HepG2 (cell line): ENCODE measurements around the gene MAP3K20. TPM values are rescaled to one million over a fixed set of nuclear protein-coding genes. Genes with fewer than 3 reads are reported as not detected.
A peak's percentile ranks its signal among the peaks of the same experiment; 100 is the strongest.

ENCODE experiments used
- BCL6 ChIP-seq: IDR thresholded peaks from 2 replicates; pipeline ENCODE4 v1.6.1; 2016; ENCODE audit warnings: missing genetic modification reagents, missing compliant biosample characterization
- BRCA1 ChIP-seq: sonication (generic); formaldehyde crosslinking; IDR thresholded peaks from 2 replicates; pipeline ENCODE4 v1.4.0; 2020; ENCODE audit warnings: missing genetic modification reagents
- CEBPG ChIP-seq: IDR thresholded peaks from 2 replicates; pipeline ENCODE4 v1.6.1; 2016
- DRAP1 ChIP-seq: IDR thresholded peaks from 2 replicates; pipeline ENCODE4 v1.6.1; 2016; ENCODE audit warnings: missing genetic modification reagents, missing compliant biosample characterization
- ERF ChIP-seq: IDR thresholded peaks from 2 replicates; pipeline ENCODE4 v1.6.1; 2018; ENCODE audit warnings: missing biosample characterization, missing genetic modification reagents
- FOXA3 ChIP-seq: IDR thresholded peaks from 2 replicates; pipeline ENCODE4 v1.6.1; 2016; ENCODE audit warnings: missing genetic modification reagents, missing compliant biosample characterization
- FOXC1 ChIP-seq: sonication (generic); formaldehyde crosslinking; IDR thresholded peaks from 2 replicates; pipeline ENCODE4 v1.8.0; 2022; ENCODE audit warnings: mild to moderate bottlenecking, missing genetic modification reagents, borderline replicate concordance
- HOXA3 ChIP-seq: sonication (generic); formaldehyde crosslinking; IDR thresholded peaks from 2 replicates; pipeline ENCODE4 v1.5.0; 2020; ENCODE audit warnings: missing genetic modification reagents
- ISL2 ChIP-seq: sonication (generic); formaldehyde crosslinking; IDR thresholded peaks from 2 replicates; pipeline ENCODE4 v1.5.0; 2020; ENCODE audit warnings: missing genetic modification reagents
- KLF12 ChIP-seq: sonication (generic); formaldehyde crosslinking; IDR thresholded peaks from 2 replicates; pipeline ENCODE4 v1.4.0; 2020; ENCODE audit warnings: missing genetic modification reagents, borderline replicate concordance
- MAFK ChIP-seq, 2 experiments: IDR thresholded peaks in 1 of 2; conservative IDR thresholded peaks in 1 of 2; 2 replicates each; pipeline ENCODE4 v1.6.1; 2011; ENCODE audit warnings: improper control_type of control experiment in 2 of 2, low read length in 2 of 2
- MTA1 ChIP-seq: sonication (generic); formaldehyde crosslinking; IDR thresholded peaks from 2 replicates; pipeline ENCODE4 v1.4.0; 2020; ENCODE audit warnings: missing genetic modification reagents, mild to moderate bottlenecking, borderline replicate concordance
- NFIC ChIP-seq: IDR thresholded peaks from 2 replicates; pipeline ENCODE4 v1.6.1; 2012; ENCODE audit warnings: mild to moderate bottlenecking, low read length, inconsistent platforms
- PLRG1 ChIP-seq: fragments of 450-650 bp; conservative IDR thresholded peaks from 2 replicates; pipeline ENCODE4 v1.6.1; 2016
- SALL1 ChIP-seq: sonication (generic); formaldehyde crosslinking; IDR thresholded peaks from 2 replicates; pipeline ENCODE4 v1.8.0; 2022; ENCODE audit warnings: mild to moderate bottlenecking, missing genetic modification reagents
- SAP130 ChIP-seq: IDR thresholded peaks from 2 replicates; pipeline ENCODE4 v1.6.1; 2016; ENCODE audit warnings: low read depth
- SIN3A ChIP-seq: IDR thresholded peaks from 2 replicates; pipeline ENCODE4 v1.6.1; 2011; ENCODE audit warnings: low read depth, mild to moderate bottlenecking, control low read depth, low read length, borderline replicate concordance
- SP140L ChIP-seq: sonication (generic); formaldehyde crosslinking; IDR thresholded peaks from 2 replicates; pipeline ENCODE4 v1.4.0; 2020; ENCODE audit warnings: missing genetic modification reagents, borderline replicate concordance
- SRSF1 ChIP-seq: fragments of 200-400 bp; formaldehyde crosslinking; optimal IDR thresholded peaks from 2 replicates; pipeline ENCODE3; 2017; ENCODE audit warnings: mild to moderate bottlenecking, low read depth, low read length, moderate library complexity
- TFDP1 ChIP-seq: IDR thresholded peaks from 2 replicates; pipeline ENCODE4 v1.6.1; 2016; ENCODE audit warnings: missing compliant biosample characterization, missing genetic modification reagents, borderline replicate concordance
- XRCC5 ChIP-seq: fragments of 200-400 bp; formaldehyde crosslinking; optimal IDR thresholded peaks from 2 replicates; pipeline ENCODE3; 2017; ENCODE audit warnings: mild to moderate bottlenecking, low read length
- ZBTB7A ChIP-seq: sonication (generic); formaldehyde crosslinking; IDR thresholded peaks from 2 replicates; pipeline ENCODE4 v1.8.0; 2022; ENCODE audit warnings: mild to moderate bottlenecking, missing genetic modification reagents
- ZFP62 ChIP-seq: sonication (generic); formaldehyde crosslinking; IDR thresholded peaks from 2 replicates; pipeline ENCODE4 v1.4.0; 2020; ENCODE audit warnings: missing genetic modification reagents
- ZNF101 ChIP-seq: sonication (generic); formaldehyde crosslinking; IDR thresholded peaks from 2 replicates; pipeline ENCODE4 v1.4.0; 2020; ENCODE audit warnings: mild to moderate bottlenecking, low read depth, missing genetic modification reagents, borderline replicate concordance
- ZNF12 ChIP-seq: sonication (generic); formaldehyde crosslinking; IDR thresholded peaks from 2 replicates; pipeline ENCODE4 v1.5.0; 2020; ENCODE audit warnings: missing genetic modification reagents
- ZNF296 ChIP-seq: sonication (generic); formaldehyde crosslinking; conservative IDR thresholded peaks from 2 replicates; pipeline ENCODE4 v1.5.0; 2020; ENCODE audit warnings: mild to moderate bottlenecking, missing genetic modification reagents
- ZNF569 ChIP-seq: sonication (generic); formaldehyde crosslinking; IDR thresholded peaks from 2 replicates; pipeline ENCODE4 v1.5.0; 2020; ENCODE audit warnings: mild to moderate bottlenecking, missing genetic modification reagents, moderate library complexity, borderline replicate concordance
- ZNF619 ChIP-seq: sonication (generic); formaldehyde crosslinking; IDR thresholded peaks from 2 replicates; pipeline ENCODE4 v1.4.0; 2020; ENCODE audit warnings: mild to moderate bottlenecking, missing genetic modification reagents
- ZNF652 ChIP-seq: IDR thresholded peaks from 2 replicates; pipeline ENCODE4 v1.6.1; 2016; ENCODE audit warnings: low read depth, borderline replicate concordance
- ZNF749 ChIP-seq: sonication (generic); formaldehyde crosslinking; IDR thresholded peaks from 2 replicates; pipeline ENCODE4 v1.8.0; 2022; ENCODE audit warnings: mild to moderate bottlenecking, missing genetic modification reagents, moderate library complexity, borderline replicate concordance
- polyA plus RNA-seq, 8 experiments: library from polyadenylated mRNA; depleted of rRNA in 3 of 8; stranded (reverse) in 7 of 8; unstranded in 1 of 8; fragments of >200 nt; fragmentation: Illumina TruSeq in 4 of 8; extraction: Trizol in 4 of 8; gene quantifications; 2 replicates each; pipeline versions ENCODE4 v1.2.1 to v1.2.3, GENCODE V29; 2011 to 2016; ENCODE audit warnings: low read depth in 4 of 8, missing spikeins in 1 of 8, mixed read lengths in 1 of 8; ENCODE audit not compliant: insufficient read depth in 1 of 8
- total RNA-seq, 5 experiments: library from RNA; depleted of rRNA; stranded (reverse); fragments of >200 nt; fragmentation: Illumina TruSeq; extraction: Trizol; gene quantifications; 2 replicates each; pipeline ENCODE4 v1.2.3, GENCODE V29; 2016; ENCODE audit warnings: low read depth in 1 of 5
- TF ChIP-seq, protein P1 (sequence below): sonication (generic); formaldehyde crosslinking; conservative IDR thresholded peaks from 2 replicates; pipeline ENCODE4 v1.5.0; 2020; ENCODE audit warnings: missing genetic modification reagents
- TF ChIP-seq, protein P2 (sequence below): sonication (generic); formaldehyde crosslinking; IDR thresholded peaks from 2 replicates; pipeline ENCODE4 v1.9.0; 2021; ENCODE audit warnings: missing genetic modification reagents, mild to moderate bottlenecking, borderline replicate concordance

The MAP3K20 gene
- total and polyA plus RNA-seq, 2 of the 13 experiments (the other 11 are each of a cell fraction or from before 2014, with no cell fraction given): 5.2 to 13.5 TPM

GRCh38 chr2:173058673-173059072, 17.0 kb upstream of the MAP3K20 start (continued):
- TF ChIP-seq ZNF296: no peak
- no peak for TF ChIP-seq ISL2
- no peak for TF ChIP-seq ZNF749 (CRISPR knock-in tag)
- no peak for TF ChIP-seq FOXA3 (CRISPR knock-in tag)
- no peak for TF ChIP-seq ZNF569 (CRISPR knock-in tag)
- TF ChIP-seq DRAP1 (CRISPR knock-in tag): no peak
- TF ChIP-seq ZNF619: no peak
- TF ChIP-seq BCL6 (CRISPR knock-in tag): no peak
- no peak for TF ChIP-seq HOXA3 (CRISPR knock-in tag)
- no peak for TF ChIP-seq ZBTB7A (CRISPR knock-in tag)
- TF ChIP-seq SP140L (CRISPR knock-in tag): no peak
- TF ChIP-seq BRCA1 (CRISPR knock-in tag): no peak
- peak; percentile 42; the same call in 1 of the 2 replicates for TF ChIP-seq ZNF12
- TF ChIP-seq PLRG1: no peak
- peak; percentile 47 for TF ChIP-seq SAP130
- TF ChIP-seq SIN3A: no peak
- no peak for TF ChIP-seq NFIC
- no peak for TF ChIP-seq ZNF652 (CRISPR knock-in tag)
- TF ChIP-seq TFDP1 (CRISPR knock-in tag): no peak
- TF ChIP-seq MTA1 (CRISPR knock-in tag): no peak
- no peak for TF ChIP-seq SRSF1
- TF ChIP-seq ZNF101: no peak
- peak; percentile 41; the same call in 1 of the 2 replicates for TF ChIP-seq SALL1 (CRISPR knock-in tag)
- TF ChIP-seq, protein P1, sequence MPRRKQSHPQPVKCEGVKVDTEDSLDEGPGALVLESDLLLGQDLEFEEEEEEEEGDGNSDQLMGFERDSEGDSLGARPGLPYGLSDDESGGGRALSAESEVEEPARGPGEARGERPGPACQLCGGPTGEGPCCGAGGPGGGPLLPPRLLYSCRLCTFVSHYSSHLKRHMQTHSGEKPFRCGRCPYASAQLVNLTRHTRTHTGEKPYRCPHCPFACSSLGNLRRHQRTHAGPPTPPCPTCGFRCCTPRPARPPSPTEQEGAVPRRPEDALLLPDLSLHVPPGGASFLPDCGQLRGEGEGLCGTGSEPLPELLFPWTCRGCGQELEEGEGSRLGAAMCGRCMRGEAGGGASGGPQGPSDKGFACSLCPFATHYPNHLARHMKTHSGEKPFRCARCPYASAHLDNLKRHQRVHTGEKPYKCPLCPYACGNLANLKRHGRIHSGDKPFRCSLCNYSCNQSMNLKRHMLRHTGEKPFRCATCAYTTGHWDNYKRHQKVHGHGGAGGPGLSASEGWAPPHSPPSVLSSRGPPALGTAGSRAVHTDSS (CRISPR knock-in tag): no peak
- 0 out of 2 replicates have a peak, but pooled peaks have one; percentile 43 for TF ChIP-seq ERF
- TF ChIP-seq KLF12 (CRISPR knock-in tag): no peak
- no peak for TF ChIP-seq FOXC1 (CRISPR knock-in tag)
- TF ChIP-seq ZFP62 (CRISPR knock-in tag): no peak
- TF ChIP-seq, protein P2, sequence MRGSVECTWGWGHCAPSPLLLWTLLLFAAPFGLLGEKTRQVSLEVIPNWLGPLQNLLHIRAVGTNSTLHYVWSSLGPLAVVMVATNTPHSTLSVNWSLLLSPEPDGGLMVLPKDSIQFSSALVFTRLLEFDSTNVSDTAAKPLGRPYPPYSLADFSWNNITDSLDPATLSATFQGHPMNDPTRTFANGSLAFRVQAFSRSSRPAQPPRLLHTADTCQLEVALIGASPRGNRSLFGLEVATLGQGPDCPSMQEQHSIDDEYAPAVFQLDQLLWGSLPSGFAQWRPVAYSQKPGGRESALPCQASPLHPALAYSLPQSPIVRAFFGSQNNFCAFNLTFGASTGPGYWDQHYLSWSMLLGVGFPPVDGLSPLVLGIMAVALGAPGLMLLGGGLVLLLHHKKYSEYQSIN (CRISPR knock-in tag): no peak
- TF ChIP-seq XRCC5: no peak
- TF ChIP-seq MAFK (conservative IDR thresholded peaks at IDR 0.05 in 1 of 2, IDR thresholded peaks at IDR 0.05 in 1 of 2; ENCODE audit: low read length in 2 of 2): no peak
- TF ChIP-seq CEBPG (CRISPR knock-in tag): peak; percentile 72
